Mesendoderm (in vitro differentiated cells): Measurements from ENCODE around the gene KCNK10. TPM values are rescaled to one million over a fixed set of nuclear protein-coding genes. Genes with fewer than 3 reads are reported as not detected.

Source experiments
- DNase-seq: peaks from one replicate; pipeline ENCODE4 v3.0.0; 2013
- H2AK5ac ChIP-seq: 2 replicates; pipeline ENCODE4 v1.6.1; 2013; ENCODE audit warnings: low read length, inconsistent platforms
- H2BK120ac ChIP-seq: 2 replicates; pipeline ENCODE4 v1.6.1; 2013; ENCODE audit warnings: low read depth, mild to moderate bottlenecking, low read length, moderate library complexity, mixed read lengths
- H2BK15ac ChIP-seq: replicated peaks from 2 replicates; pipeline ENCODE4 v1.6.1; 2013; ENCODE audit warnings: low read depth, mild to moderate bottlenecking, moderate library complexity
- H2BK5ac ChIP-seq: 2 replicates; pipeline ENCODE4 v1.6.1; 2013; ENCODE audit warnings: low read length, inconsistent platforms
- H3K18ac ChIP-seq: 2 replicates; pipeline ENCODE4 v1.6.1; 2013; ENCODE audit warnings: mild to moderate bottlenecking, low read length, mixed read lengths
- H3K23ac ChIP-seq: one replicate; pipeline ENCODE4 v1.6.1; 2013; ENCODE audit warnings: low read length
- H3K27ac ChIP-seq: 2 replicates; pipeline ENCODE4 v1.5.1; 2013; ENCODE audit warnings: low read depth, mild to moderate bottlenecking, inconsistent platforms, low read length, moderate library complexity
- H3K27me3 ChIP-seq: 2 replicates; pipeline ENCODE4 v1.6.1; 2013; ENCODE audit warnings: low read length, control low read depth, mild to moderate bottlenecking, inconsistent platforms; ENCODE audit not compliant: insufficient read depth, poor library complexity
- H3K36me3 ChIP-seq: 2 replicates; pipeline ENCODE4 v1.6.1; 2013; ENCODE audit warnings: low read length, inconsistent platforms; ENCODE audit not compliant: control insufficient read depth, insufficient read depth
- H3K4ac ChIP-seq: one replicate; pipeline ENCODE4 v1.6.1; 2013; ENCODE audit warnings: low read depth, mild to moderate bottlenecking, low read length, moderate library complexity
- H3K4me1 ChIP-seq: 2 replicates; pipeline ENCODE4 v1.6.1; 2013; ENCODE audit warnings: low read depth, low read length, inconsistent platforms; ENCODE audit not compliant: control insufficient read depth
- H3K4me2 ChIP-seq: 2 replicates; pipeline ENCODE4 v1.6.1; 2013; ENCODE audit warnings: low read length
- H3K4me3 ChIP-seq: 2 replicates; pipeline ENCODE4 v1.5.1; 2013; ENCODE audit warnings: mild to moderate bottlenecking, low read length
- H3K56ac ChIP-seq: one replicate; pipeline ENCODE4 v1.6.1; 2013; ENCODE audit warnings: low read length
- H3K79me1 ChIP-seq: 2 replicates; pipeline ENCODE4 v1.6.1; 2013; ENCODE audit warnings: low read length, inconsistent platforms
- H3K79me2 ChIP-seq: 2 replicates; pipeline ENCODE4 v1.6.1; 2013; ENCODE audit warnings: mild to moderate bottlenecking, low read length; ENCODE audit not compliant: control insufficient read depth, insufficient read depth
- H3K9ac ChIP-seq: 2 replicates; pipeline ENCODE4 v1.6.1; 2013; ENCODE audit warnings: low read length, inconsistent platforms
- H4K5ac ChIP-seq: one replicate; pipeline ENCODE4 v1.6.1; 2013; ENCODE audit warnings: low read length
- H4K8ac ChIP-seq: one replicate; pipeline ENCODE4 v1.6.1; 2013; ENCODE audit warnings: low read depth, mild to moderate bottlenecking, control low read depth, low read length, moderate library complexity
- WGBS: extraction: QIAGEN DNeasy Blood & Tissue Kit; methylation state at CpG from one replicate; pipeline ENCODE4 v1.1.7; 2013; ENCODE audit warnings: low lambda C conversion rate, missing lambda C conversion rate; ENCODE audit not compliant: insufficient coverage; ENCODE audit errors: extremely low coverage; 5-methylcytosine and 5-hydroxymethylcytosine counted together
- polyA plus RNA-seq, 2 experiments: library from polyadenylated mRNA; stranded (reverse); fragments of 200-250 nt; gene quantifications; one replicate each; pipeline ENCODE4 v1.2.3, GENCODE V29; 2013

Gene KCNK10, protein sequence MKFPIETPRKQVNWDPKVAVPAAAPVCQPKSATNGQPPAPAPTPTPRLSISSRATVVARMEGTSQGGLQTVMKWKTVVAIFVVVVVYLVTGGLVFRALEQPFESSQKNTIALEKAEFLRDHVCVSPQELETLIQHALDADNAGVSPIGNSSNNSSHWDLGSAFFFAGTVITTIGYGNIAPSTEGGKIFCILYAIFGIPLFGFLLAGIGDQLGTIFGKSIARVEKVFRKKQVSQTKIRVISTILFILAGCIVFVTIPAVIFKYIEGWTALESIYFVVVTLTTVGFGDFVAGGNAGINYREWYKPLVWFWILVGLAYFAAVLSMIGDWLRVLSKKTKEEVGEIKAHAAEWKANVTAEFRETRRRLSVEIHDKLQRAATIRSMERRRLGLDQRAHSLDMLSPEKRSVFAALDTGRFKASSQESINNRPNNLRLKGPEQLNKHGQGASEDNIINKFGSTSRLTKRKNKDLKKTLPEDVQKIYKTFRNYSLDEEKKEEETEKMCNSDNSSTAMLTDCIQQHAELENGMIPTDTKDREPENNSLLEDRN
- 0.14 TPM for polyA plus RNA-seq (2013, experiment 1 of 2)
- polyA plus RNA-seq (2013, experiment 2 of 2), result 0.14 TPM

DNA sequence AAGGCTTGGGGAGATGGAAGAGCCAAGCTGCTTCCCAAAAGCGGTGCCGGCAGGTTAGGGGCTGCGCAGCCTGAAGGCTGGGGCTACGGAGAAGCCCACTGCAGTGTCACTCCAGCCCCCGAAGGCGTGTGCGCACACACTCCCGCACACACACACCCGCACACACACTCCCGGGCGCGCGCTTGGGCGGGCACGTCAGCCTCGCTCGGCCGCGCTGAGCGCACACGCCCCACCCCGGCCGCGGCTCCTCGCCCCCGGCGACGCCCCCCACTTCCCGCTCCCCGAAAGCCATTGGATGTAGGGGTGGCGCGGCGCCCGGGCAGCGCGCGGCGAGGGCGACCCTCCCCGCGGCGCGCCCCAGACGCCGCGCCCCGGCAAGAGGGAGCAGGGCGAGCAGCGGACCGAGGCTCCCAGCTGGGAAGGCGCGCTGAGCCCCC is at the start of gene KCNK10:
Gene KCNK10, minus strand, starts transcription at position 184 of the 437 bp plus-strand sequence. CDS start 471 bp downstream, outside the sequence.
- WGBS, result no CpG with 5 or more reads among the region's 52 CpGs

DNA sequence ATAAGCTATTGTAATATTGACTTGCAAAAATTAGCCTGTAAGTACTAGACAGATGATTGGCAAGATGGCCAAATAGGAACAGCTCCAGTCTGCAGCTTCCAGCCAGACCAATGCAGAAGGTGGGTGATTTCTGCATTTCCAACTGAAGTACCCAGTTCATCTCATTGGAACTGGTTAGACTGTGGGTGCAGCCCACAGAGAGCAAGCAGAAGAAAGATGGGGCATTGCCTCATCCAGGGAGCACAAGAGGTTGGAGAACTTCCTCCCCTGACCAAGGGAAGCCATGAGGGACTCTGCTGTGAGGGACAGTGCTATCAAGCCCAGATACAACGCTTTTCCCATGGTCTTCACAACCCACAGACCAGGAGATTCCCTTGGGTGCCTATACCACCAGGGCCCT is 46.4 kb upstream of the KCNK10 start:
- Histone ChIP-seq H3K36me3 (no peaks in the 10 kb centered on the region), H3K79me2 (no peaks in the 10 kb centered on the region), H3K79me1 (no peaks in the 10 kb centered on the region)

More for the DNA sequence above, at the start of gene KCNK10:
- H2AK5ac ChIP-seq, result no peak within 1 kb of the TSS
- no peaks in the 10 kb centered on the region for H3K79me1 ChIP-seq
- DNase-seq, result no peak
- no peak within 1 kb of the TSS for H4K5ac ChIP-seq
- H3K9ac ChIP-seq, result peak within 1 kb of the TSS; percentile 59
- peak within 1 kb of the TSS; percentile 35 for H3K4me3 ChIP-seq
- no peaks in the 10 kb centered on the region for H3K79me2 ChIP-seq
- no peaks in the 10 kb centered on the region for H3K36me3 ChIP-seq
- H2BK5ac ChIP-seq, result no peak within 1 kb of the TSS
- no peak within 1 kb of the TSS for H3K23ac ChIP-seq
- no peak within 1 kb of the TSS for H2BK15ac ChIP-seq
- H3K56ac ChIP-seq, result peak within 1 kb of the TSS; percentile 72
- no peak within 1 kb of the TSS for H2BK120ac ChIP-seq
- H4K8ac ChIP-seq, result no peak within 1 kb of the TSS
- H3K27me3 ChIP-seq, result peaks cover 58% of the 10 kb centered on the region
- H3K18ac ChIP-seq, result no peak within 1 kb of the TSS
- H3K27ac ChIP-seq, result no peak within 1 kb of the TSS
- H3K4me2 ChIP-seq, result peak within 1 kb of the TSS; percentile 79
- H3K4me1 ChIP-seq, result no peaks in the 10 kb centered on the region
- H3K4ac ChIP-seq, result no peak within 1 kb of the TSS

DNA sequence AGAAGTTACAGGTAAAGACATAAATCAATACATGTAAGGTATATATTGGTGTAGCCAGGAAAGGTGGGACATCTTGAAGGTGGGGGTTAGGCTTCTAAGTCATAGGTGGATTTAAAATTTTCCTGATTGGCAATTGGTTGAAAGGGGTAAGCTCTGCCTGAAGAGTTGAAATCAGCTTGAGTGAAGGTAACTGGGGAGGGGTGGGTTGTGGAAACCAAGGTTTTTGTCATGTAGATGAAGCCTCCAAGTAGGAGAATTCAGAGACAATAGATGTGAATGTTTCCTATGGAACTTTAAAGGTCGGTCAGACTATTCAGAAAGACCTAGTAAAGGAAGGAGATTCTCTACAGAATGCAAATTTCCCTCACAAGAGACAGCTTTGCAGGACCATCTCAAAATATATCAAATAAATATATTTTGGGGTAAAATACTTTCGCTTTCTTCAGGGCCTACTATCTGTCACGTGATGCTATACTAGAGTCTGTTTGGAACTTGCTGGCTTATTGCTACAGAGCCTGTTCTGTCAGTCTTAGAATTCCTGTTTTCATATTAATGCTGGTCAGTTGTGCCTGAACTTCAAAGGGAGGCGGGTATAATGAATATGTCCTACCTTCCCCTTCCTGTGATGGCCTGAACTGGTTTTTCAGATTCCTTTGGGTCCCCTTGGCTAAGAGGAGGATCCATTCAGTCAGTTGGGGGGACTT is 41.8 kb upstream of the KCNK10 start:
- H2AK5ac ChIP-seq, result no peak overlapping the region
- H3K4me3 ChIP-seq, result no peak overlapping the region
- H3K27me3 ChIP-seq, result no peaks in the 10 kb centered on the region
- H3K79me1 ChIP-seq, result no peaks in the 10 kb centered on the region
- H3K27ac ChIP-seq, result no peak overlapping the region
- no peak overlapping the region for H2BK5ac ChIP-seq
- no peak overlapping the region for H4K8ac ChIP-seq
- H3K79me2 ChIP-seq, result no peaks in the 10 kb centered on the region
- no peak overlapping the region for H2BK120ac ChIP-seq
- no peak overlapping the region for H4K5ac ChIP-seq
- H3K9ac ChIP-seq, result no peak overlapping the region
- no peak overlapping the region for H3K4ac ChIP-seq
- H3K4me2 ChIP-seq, result no peak overlapping the region
- H2BK15ac ChIP-seq, result no peak overlapping the region
- no peaks in the 10 kb centered on the region for H3K4me1 ChIP-seq
- H3K23ac ChIP-seq, result no peak overlapping the region
- peak; percentile 44 for DNase-seq
- no CpG with 5 or more reads among the region's 4 CpGs for WGBS
- H3K56ac ChIP-seq, result no peak overlapping the region
- H3K36me3 ChIP-seq, result no peaks in the 10 kb centered on the region
- H3K18ac ChIP-seq, result no peak overlapping the region

More for the DNA sequence above, 46.4 kb upstream of the KCNK10 start:
- no peak overlapping the region for H3K56ac ChIP-seq
- no peak overlapping the region for H4K5ac ChIP-seq
- no peak overlapping the region for H3K4ac ChIP-seq
- H3K27me3 ChIP-seq, result no peaks in the 10 kb centered on the region
- no peak overlapping the region for H4K8ac ChIP-seq
- no CpG with 5 or more reads among the region's 1 CpG for WGBS
- no peaks in the 10 kb centered on the region for H3K4me1 ChIP-seq
- no peak overlapping the region for H2AK5ac ChIP-seq
- no peak overlapping the region for H2BK15ac ChIP-seq
- H2BK120ac ChIP-seq, result no peak overlapping the region
- H3K4me2 ChIP-seq, result no peak overlapping the region
- no peak overlapping the region for H3K9ac ChIP-seq
- no peak overlapping the region for H3K4me3 ChIP-seq
- no peak overlapping the region for H3K23ac ChIP-seq
- no peak overlapping the region for H3K18ac ChIP-seq
- DNase-seq, result no peak
- H2BK5ac ChIP-seq, result no peak overlapping the region
- H3K27ac ChIP-seq, result no peak overlapping the region

DNA sequence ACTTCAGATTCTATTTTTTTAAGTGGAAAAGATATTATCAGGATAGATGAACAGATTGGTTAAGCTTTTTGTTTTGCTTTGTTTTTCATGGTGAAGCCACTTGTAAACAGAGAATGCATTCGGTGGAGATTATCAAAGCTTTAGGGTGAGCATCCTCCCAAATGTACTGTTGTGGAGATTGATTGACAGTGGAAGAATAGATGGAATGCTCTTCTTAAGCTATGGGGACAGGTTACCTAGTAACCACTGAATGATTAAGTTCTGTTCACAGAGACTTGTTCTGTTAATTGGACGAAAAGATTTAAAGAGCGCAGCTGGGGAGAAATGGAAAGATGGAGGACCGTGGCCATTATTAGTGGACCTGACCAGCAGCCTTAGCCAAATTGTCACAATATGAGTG is 40.6 kb upstream of the KCNK10 start:
- H3K27ac ChIP-seq, result no peak overlapping the region
- H3K56ac ChIP-seq, result no peak overlapping the region
- H2BK120ac ChIP-seq, result no peak overlapping the region
- H3K18ac ChIP-seq, result no peak overlapping the region
- no peak overlapping the region for H3K4me2 ChIP-seq
- H3K4me3 ChIP-seq, result no peak overlapping the region
- no peaks in the 10 kb centered on the region for H3K36me3 ChIP-seq
- H2BK5ac ChIP-seq, result no peak overlapping the region
- H3K4ac ChIP-seq, result no peak overlapping the region
- no peaks in the 10 kb centered on the region for H3K79me2 ChIP-seq
- H3K9ac ChIP-seq, result no peak overlapping the region
- no peaks in the 10 kb centered on the region for H3K79me1 ChIP-seq
- H4K5ac ChIP-seq, result no peak overlapping the region
- WGBS, result no CpG with 5 or more reads among the region's 4 CpGs
- H3K4me1 ChIP-seq, result no peaks in the 10 kb centered on the region
- DNase-seq, result no peak
- no peak overlapping the region for H3K23ac ChIP-seq
- no peak overlapping the region for H2BK15ac ChIP-seq
- no peak overlapping the region for H2AK5ac ChIP-seq
- no peak overlapping the region for H4K8ac ChIP-seq
- no peaks in the 10 kb centered on the region for H3K27me3 ChIP-seq

DNA sequence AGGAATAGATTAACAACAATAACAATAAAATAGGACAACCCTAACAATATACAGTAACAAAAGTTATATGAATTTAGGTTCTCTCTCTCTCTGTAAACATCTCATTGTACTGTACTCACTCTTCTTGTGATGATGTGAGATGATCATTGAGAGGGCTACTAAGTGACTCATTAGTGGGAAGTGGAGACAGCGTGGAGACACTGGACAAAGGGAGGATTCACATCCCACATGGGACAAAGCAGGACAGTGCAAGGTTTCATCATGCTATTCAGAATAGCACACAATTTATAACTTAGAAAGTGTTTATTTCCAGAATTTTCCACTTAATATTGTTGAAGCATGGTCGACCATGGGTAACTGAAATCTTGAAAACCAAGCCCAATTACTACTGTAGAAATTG is 36.4 kb upstream of the KCNK10 start:
- Histone ChIP-seq H2BK5ac (no peak overlapping the region), H3K4me2 (no peak overlapping the region), H3K4ac (no peak overlapping the region), H3K56ac (no peak overlapping the region), H3K4me3 (no peak overlapping the region), H2AK5ac (no peak overlapping the region), H4K5ac (no peak overlapping the region), H4K8ac (no peak overlapping the region), H2BK15ac (no peak overlapping the region), H2BK120ac (no peak overlapping the region), H3K23ac (no peak overlapping the region), H3K18ac (no peak overlapping the region), H3K27ac (no peak overlapping the region), H3K36me3 (no peaks in the 10 kb centered on the region), H3K79me2 (no peaks in the 10 kb centered on the region), H3K4me1 (no peaks in the 10 kb centered on the region), H3K27me3 (no peaks in the 10 kb centered on the region), H3K9ac (no peak overlapping the region), H3K79me1 (no peaks in the 10 kb centered on the region)
- WGBS, result no CpG with 5 or more reads among the region's 2 CpGs
- no peak for DNase-seq
